ENCODE measurements around the gene BCL11A. TPM values are rescaled to one million over a fixed set of nuclear protein-coding genes. Genes with fewer than 3 reads are reported as not detected.

Gene BCL11A
- polyA plus RNA-seq, 1 donor (not counting 4 experiments of a cell fraction or from before 2014, with no cell fraction given), result 5.0 TPM

GRCh38 chr2:60413069-60413813 is 140.2 kb downstream of the BCL11A start:
- no peaks in the 10 kb centered on the region for H3K36me3 ChIP-seq (ENCODE audit: control insufficient read depth in 2 of 2, extremely low read depth in 1 of 2, insufficient read depth in 2 of 2, low read length in 2 of 2)
- dilution Hi-C loops (cut with MboI; ENCODE audit: extremely low pct_ligation_motif_present, low sequenced_read_pairs), result no loop called here
- H3K4me1 ChIP-seq (ENCODE audit: control insufficient read depth, extremely low read depth, insufficient read depth, low read length), result peaks cover 14% of the 10 kb centered on the region
- H3K4me2 ChIP-seq (ENCODE audit: control insufficient read depth, extremely low read depth, insufficient read depth, low read depth, low read length), result no peak overlapping the region
- no peak overlapping the region for H3K27ac ChIP-seq (ENCODE audit: control insufficient read depth, insufficient read depth, low read length)
- H4K20me1 ChIP-seq (ENCODE audit: control insufficient read depth, extremely low read depth, insufficient read depth, low read length), result no peaks in the 10 kb centered on the region
- no peak overlapping the region for H3K4me3 ChIP-seq (ENCODE audit: control insufficient read depth in 2 of 3, extremely low read depth in 1 of 3, insufficient read depth in 2 of 3, low read depth in 1 of 3, low read length in 3 of 3)
- no peak for DNase-seq (ENCODE audit: low read depth, low spot score)
- H3K9me3 ChIP-seq (ENCODE audit: control insufficient read depth, low read depth, low read length), result no peaks in the 10 kb centered on the region
- H3K79me2 ChIP-seq (ENCODE audit: control insufficient read depth, insufficient read depth, low read length), result no peaks in the 10 kb centered on the region
- TF ChIP-seq EZH2 (IDR thresholded peaks at IDR 0.05; ENCODE audit: low read length), result no peak
- TF ChIP-seq CTCF (optimal IDR thresholded peaks at IDR 0.05 in 1 of 3, IDR thresholded peaks at IDR 0.05 in 1 of 3, conservative IDR thresholded peaks at IDR 0.05 in 1 of 3; ENCODE audit: extremely low read depth in 1 of 3, insufficient read depth in 2 of 3, low read length in 3 of 3), result no peak
- H3K9me1 ChIP-seq (ENCODE audit: control insufficient read depth, extremely low read depth, insufficient read depth, low read length), result no peaks in the 10 kb centered on the region
- peak; percentile 5 for FAIRE-seq
- H2AFZ ChIP-seq (ENCODE audit: control insufficient read depth, low read length), result no peak overlapping the region
- no peak overlapping the region for H3K9ac ChIP-seq (ENCODE audit: control insufficient read depth, extremely low read depth, insufficient read depth, low read length)
- H3K27me3 ChIP-seq (ENCODE audit: control insufficient read depth, extremely low read depth, insufficient read depth, low read length), result peaks cover 5% of the 10 kb centered on the region

- no peak overlapping the region for H3K9ac ChIP-seq (ENCODE audit: control insufficient read depth, extremely low read depth, insufficient read depth, low read length)
- FAIRE-seq (no peak), DNase-seq (ENCODE audit: low read depth, low spot score) (no peak)
- no peak overlapping the region for H3K27ac ChIP-seq (ENCODE audit: control insufficient read depth, insufficient read depth, low read length)
- no peaks in the 10 kb centered on the region for H3K9me3 ChIP-seq (ENCODE audit: control insufficient read depth, low read depth, low read length)
- no peak overlapping the region for H2AFZ ChIP-seq (ENCODE audit: control insufficient read depth, low read length)
- H3K79me2 ChIP-seq (ENCODE audit: control insufficient read depth, insufficient read depth, low read length), result no peaks in the 10 kb centered on the region
- H4K20me1 ChIP-seq (ENCODE audit: control insufficient read depth, extremely low read depth, insufficient read depth, low read length), result no peaks in the 10 kb centered on the region
- dilution Hi-C loops (cut with MboI; ENCODE audit: extremely low pct_ligation_motif_present, low sequenced_read_pairs), result no loop called here
- peaks cover 5% of the 10 kb centered on the region for H3K27me3 ChIP-seq (ENCODE audit: control insufficient read depth, extremely low read depth, insufficient read depth, low read length)
- no peak for TF ChIP-seq CTCF (optimal IDR thresholded peaks at IDR 0.05 in 1 of 3, IDR thresholded peaks at IDR 0.05 in 1 of 3, conservative IDR thresholded peaks at IDR 0.05 in 1 of 3; ENCODE audit: extremely low read depth in 1 of 3, insufficient read depth in 2 of 3, low read length in 3 of 3)
- TF ChIP-seq EZH2 (IDR thresholded peaks at IDR 0.05; ENCODE audit: low read length), result no peak
- H3K4me1 ChIP-seq (ENCODE audit: control insufficient read depth, extremely low read depth, insufficient read depth, low read length), result peaks cover 14% of the 10 kb centered on the region
- H3K4me2 ChIP-seq (ENCODE audit: control insufficient read depth, extremely low read depth, insufficient read depth, low read depth, low read length), result no peak overlapping the region
- H3K9me1 ChIP-seq (ENCODE audit: control insufficient read depth, extremely low read depth, insufficient read depth, low read length), result no peaks in the 10 kb centered on the region
- no peak overlapping the region for H3K4me3 ChIP-seq (ENCODE audit: control insufficient read depth in 2 of 3, extremely low read depth in 1 of 3, insufficient read depth in 2 of 3, low read depth in 1 of 3, low read length in 3 of 3)
- H3K36me3 ChIP-seq (ENCODE audit: control insufficient read depth in 2 of 2, extremely low read depth in 1 of 2, insufficient read depth in 2 of 2, low read length in 2 of 2), result no peaks in the 10 kb centered on the region
Measured at GRCh38 chr2:60412620-60413019, 140.8 kb downstream of the BCL11A start.

All from keratinocyte (primary cell).